NT2/D1 (cell line): ENCODE results near the gene TBC1D4.

Source experiments
- DNase-seq: peaks from one replicate; pipeline ENCODE4 v3.0.0-alpha.2; 2011; ENCODE audit warnings: low read depth, low spot score
- H3K27me3 ChIP-seq: 2 replicates; pipeline ENCODE4 v1.6.0; 2011; ENCODE audit warnings: mild to moderate bottlenecking; ENCODE audit not compliant: insufficient read length, insufficient read depth
- H3K36me3 ChIP-seq: 2 replicates; pipeline ENCODE4 v1.6.1; 2011; ENCODE audit warnings: mild to moderate bottlenecking, low read length, mixed read lengths; ENCODE audit not compliant: insufficient read depth, insufficient read length
- H3K4me1 ChIP-seq: 2 replicates; pipeline ENCODE4 v1.5.1; 2011; ENCODE audit not compliant: insufficient read depth, insufficient read length
- H3K4me3 ChIP-seq: 2 replicates; pipeline ENCODE4 v1.5.1; 2011; ENCODE audit warnings: low read depth; ENCODE audit not compliant: insufficient read length
- H3K9ac ChIP-seq: 2 replicates; pipeline ENCODE4 v1.6.0; 2011; ENCODE audit warnings: low read depth; ENCODE audit not compliant: insufficient read length
- H3K9me3 ChIP-seq: 2 replicates; pipeline ENCODE4 v1.5.1; 2011; ENCODE audit warnings: mild to moderate bottlenecking, low read length; ENCODE audit not compliant: insufficient read depth
- SUZ12 ChIP-seq: IDR thresholded peaks from 2 replicates; pipeline ENCODE4 v1.6.1; 2011; ENCODE audit not compliant: insufficient read length, insufficient read depth; ENCODE audit errors: extremely low read depth
- YY1 ChIP-seq: IDR thresholded peaks from 2 replicates; pipeline ENCODE4 v1.6.1; 2011; ENCODE audit not compliant: insufficient read length, insufficient read depth
- ZNF274 ChIP-seq: IDR thresholded peaks from 2 replicates; pipeline ENCODE4 v1.6.1; 2011; ENCODE audit warnings: mild to moderate bottlenecking, low read depth, low read length

The TBC1D4 gene

GRCh38 chr13:75432811-75433244 is 49.1 kb downstream of the TBC1D4 start:
- H3K27me3 ChIP-seq = no peaks in the 10 kb centered on the region
- no peaks in the 10 kb centered on the region for H3K4me1 ChIP-seq
- H3K36me3 ChIP-seq = no peaks in the 10 kb centered on the region
- H3K9ac ChIP-seq = no peak overlapping the region
- no peaks in the 10 kb centered on the region for H3K9me3 ChIP-seq
- no peak for DNase-seq
- TF ChIP-seq ZNF274 (no peak), YY1 (no peak), SUZ12 (no peak)
- no peak overlapping the region for H3K4me3 ChIP-seq

- Histone ChIP-seq H3K9me3 (no peaks in the 10 kb centered on the region), H3K36me3 (no peaks in the 10 kb centered on the region), H3K4me3 (no peak overlapping the region), H3K27me3 (no peaks in the 10 kb centered on the region), H3K9ac (no peak overlapping the region), H3K4me1 (no peaks in the 10 kb centered on the region)
- DNase-seq = no peak
- no peak for TF ChIP-seq SUZ12
- no peak for TF ChIP-seq ZNF274
- no peak for TF ChIP-seq YY1
Measured at GRCh38 chr13:75432045-75432444, 49.9 kb downstream of the TBC1D4 start.

- no peaks in the 10 kb centered on the region for H3K36me3 ChIP-seq
- H3K9me3 ChIP-seq = no peaks in the 10 kb centered on the region
- TF ChIP-seq SUZ12 = no peak
- no peak for TF ChIP-seq ZNF274
- TF ChIP-seq YY1 = no peak
- no peak overlapping the region for H3K4me3 ChIP-seq
- H3K4me1 ChIP-seq = no peaks in the 10 kb centered on the region
- DNase-seq = no peak
- H3K9ac ChIP-seq = no peak overlapping the region
- no peaks in the 10 kb centered on the region for H3K27me3 ChIP-seq
Measured at GRCh38 chr13:75430436-75431209, 51.3 kb downstream of the TBC1D4 start.

- TF ChIP-seq SUZ12 (no peak), YY1 (no peak), ZNF274 (no peak)
- H3K4me1 ChIP-seq = no peaks in the 10 kb centered on the region
- H3K36me3 ChIP-seq = no peaks in the 10 kb centered on the region
- DNase-seq = no peak
- no peak overlapping the region for H3K9ac ChIP-seq
- no peaks in the 10 kb centered on the region for H3K27me3 ChIP-seq
- H3K9me3 ChIP-seq = no peaks in the 10 kb centered on the region
- H3K4me3 ChIP-seq = no peak overlapping the region
Measured at GRCh38 chr13:75426421-75426820, 55.5 kb downstream of the TBC1D4 start.

GRCh38 chr13:75425216-75426009 is 56.6 kb downstream of the TBC1D4 start:
- no peaks in the 10 kb centered on the region for H3K36me3 ChIP-seq
- H3K4me3 ChIP-seq = no peak overlapping the region
- DNase-seq = no peak
- TF ChIP-seq SUZ12 (no peak), YY1 (no peak), ZNF274 (no peak)
- H3K4me1 ChIP-seq = no peaks in the 10 kb centered on the region
- no peaks in the 10 kb centered on the region for H3K27me3 ChIP-seq
- H3K9me3 ChIP-seq = no peaks in the 10 kb centered on the region
- no peak overlapping the region for H3K9ac ChIP-seq

- Histone ChIP-seq H3K4me1 (no peaks in the 10 kb centered on the region), H3K9me3 (no peaks in the 10 kb centered on the region)
Measured at GRCh38 chr13:75423946-75424345, 58.0 kb downstream of the TBC1D4 start.

GRCh38 chr13:75422028-75422427 is 59.9 kb downstream of the TBC1D4 start:
- no peak for TF ChIP-seq YY1
- no peak for TF ChIP-seq ZNF274
- no peak for TF ChIP-seq SUZ12
- H3K4me1 ChIP-seq = no peaks in the 10 kb centered on the region
- H3K9ac ChIP-seq = no peak overlapping the region
- H3K9me3 ChIP-seq = no peaks in the 10 kb centered on the region
- no peaks in the 10 kb centered on the region for H3K27me3 ChIP-seq
- H3K36me3 ChIP-seq = no peaks in the 10 kb centered on the region
- DNase-seq = no peak
- no peak overlapping the region for H3K4me3 ChIP-seq

More at GRCh38 chr13:75423946-75424345, 58.0 kb downstream of the TBC1D4 start:
- H3K4me3 ChIP-seq = no peak overlapping the region
- H3K27me3 ChIP-seq = no peaks in the 10 kb centered on the region
- H3K36me3 ChIP-seq = no peaks in the 10 kb centered on the region
- no peak overlapping the region for H3K9ac ChIP-seq
- no peak for DNase-seq
- no peak for TF ChIP-seq YY1
- TF ChIP-seq ZNF274 = no peak
- no peak for TF ChIP-seq SUZ12
